Ramos (cell line): Measurements from ENCODE around the gene TRAPPC10.
"Not testable (repeated sequence)": the region's sequence is repeated elsewhere in the genome, so short reads cannot be mapped to it uniquely, and the experiment has no call there.

ENCODE experiments used
- in situ Hi-C: fragments of 300-500 bp; cut with MboI; formaldehyde crosslinking; loops from one replicate; pipeline ENCODE4 v1.14.3; 2022; ENCODE audit warnings: low sequenced_read_pairs; ENCODE audit not compliant: unreplicated experiment

Gene TRAPPC10

GRCh38 chr21:44084496-44085241 lies 72.6 kb downstream of the TRAPPC10 start:
- in situ Hi-C loops: no loop called here

DNA sequence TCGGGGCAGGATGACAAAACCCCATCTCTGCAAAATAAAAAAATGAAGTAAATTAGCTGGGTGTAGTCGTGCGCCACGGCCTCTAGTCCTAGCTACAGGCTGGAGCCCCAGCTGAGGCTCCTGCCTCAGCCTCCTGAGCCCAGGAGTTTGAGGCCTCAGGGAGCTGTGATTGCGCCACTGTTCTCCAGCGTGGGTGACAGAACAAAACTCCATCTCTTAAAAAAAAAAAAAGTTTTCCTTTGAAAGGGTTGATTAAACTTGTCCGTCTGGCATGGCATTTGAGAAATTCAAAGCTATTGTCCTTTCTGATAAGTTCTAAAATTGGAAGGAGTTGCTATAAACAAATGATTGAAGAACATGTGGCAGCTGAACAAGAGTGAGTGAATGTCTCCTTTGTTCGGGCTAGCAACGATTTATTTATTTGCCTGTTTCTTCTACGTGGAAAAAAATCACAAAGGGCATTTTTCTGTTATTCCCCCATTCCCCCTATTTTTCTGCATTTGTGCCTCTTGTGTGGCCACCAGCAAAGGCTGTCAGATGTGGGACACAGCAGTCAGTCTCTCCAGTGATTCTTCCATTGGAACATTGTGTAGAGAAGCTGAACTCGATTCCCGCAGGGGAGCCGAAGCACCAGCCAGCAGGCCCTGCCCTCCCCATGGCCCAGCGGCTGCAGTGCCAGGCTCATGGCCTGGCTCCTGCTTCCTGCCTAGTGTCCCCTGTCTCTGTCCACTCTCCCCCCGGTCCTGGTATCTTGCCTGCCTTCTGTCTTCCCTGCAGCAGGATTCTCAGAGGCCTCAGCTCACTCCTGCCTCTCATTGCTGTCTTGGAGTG lies 73.6 kb downstream of the TRAPPC10 start:
- in situ Hi-C loops: no loop called here

DNA sequence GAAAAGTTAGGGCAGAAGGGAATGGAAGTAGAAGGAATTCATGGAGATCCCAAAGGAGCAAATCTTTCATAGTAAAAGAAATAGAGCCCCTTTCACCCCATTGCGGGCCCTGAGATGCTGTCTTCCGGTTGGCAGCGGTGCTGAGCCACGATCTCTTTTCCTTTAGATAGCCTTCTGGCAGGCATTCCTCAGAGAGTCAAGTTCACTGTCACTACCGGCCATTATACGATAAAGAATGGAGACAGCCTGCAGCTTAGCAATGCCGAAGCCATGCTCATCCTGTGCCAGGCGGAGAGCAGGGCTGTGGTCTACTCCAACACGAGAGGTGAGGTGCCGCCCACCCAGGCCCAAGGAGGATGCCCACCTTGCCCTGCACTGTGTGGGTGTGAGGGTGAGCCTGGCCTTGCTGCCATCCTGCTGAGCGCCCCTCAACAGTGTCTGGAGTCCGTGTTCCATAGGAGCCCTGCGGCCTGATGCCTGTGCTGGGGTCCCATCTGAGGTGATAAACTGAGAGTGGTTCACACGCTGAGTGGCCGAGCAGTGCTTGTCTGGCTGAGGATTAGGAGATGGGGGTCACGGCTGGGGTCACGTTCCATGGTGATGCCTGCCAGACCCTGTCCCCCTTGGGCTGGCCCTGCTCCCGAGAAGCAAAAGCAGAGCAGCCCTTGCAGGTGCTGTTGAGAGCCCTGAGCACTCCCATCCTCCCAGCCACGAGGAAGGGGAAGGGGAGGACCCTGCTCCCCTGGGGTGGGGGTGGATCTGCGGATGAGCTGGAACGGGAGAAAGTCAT lies 74.7 kb downstream of the TRAPPC10 start:
- in situ Hi-C loops: no loop called here

GRCh38 chr21:44087426-44088400 lies 75.6 kb downstream of the TRAPPC10 start:
- in situ Hi-C loops: no loop called here

DNA sequence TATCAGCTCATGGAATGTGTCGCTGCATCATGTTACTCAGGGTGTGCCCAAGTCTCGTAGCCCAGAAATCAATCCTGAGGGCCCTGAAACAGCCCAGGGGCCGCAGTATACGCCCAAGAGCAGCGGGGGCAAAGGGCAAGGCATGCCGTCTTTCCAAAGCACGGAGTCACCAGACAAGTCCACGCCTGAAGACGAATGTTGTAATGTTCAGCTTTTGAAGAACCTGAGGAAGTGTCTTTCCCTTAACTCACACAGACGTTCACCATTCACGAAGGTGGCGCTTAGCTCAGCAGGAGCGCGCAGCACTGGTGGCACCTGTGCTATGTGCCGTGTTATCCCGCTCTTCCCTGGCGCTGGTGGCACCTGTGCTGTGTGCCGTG lies 76.3 kb downstream of the TRAPPC10 start:
- in situ Hi-C loops: no loop called here

- in situ Hi-C loops: no loop called here
Observed at GRCh38 chr21:44089001-44089911, 77.1 kb downstream of the TRAPPC10 start.

DNA sequence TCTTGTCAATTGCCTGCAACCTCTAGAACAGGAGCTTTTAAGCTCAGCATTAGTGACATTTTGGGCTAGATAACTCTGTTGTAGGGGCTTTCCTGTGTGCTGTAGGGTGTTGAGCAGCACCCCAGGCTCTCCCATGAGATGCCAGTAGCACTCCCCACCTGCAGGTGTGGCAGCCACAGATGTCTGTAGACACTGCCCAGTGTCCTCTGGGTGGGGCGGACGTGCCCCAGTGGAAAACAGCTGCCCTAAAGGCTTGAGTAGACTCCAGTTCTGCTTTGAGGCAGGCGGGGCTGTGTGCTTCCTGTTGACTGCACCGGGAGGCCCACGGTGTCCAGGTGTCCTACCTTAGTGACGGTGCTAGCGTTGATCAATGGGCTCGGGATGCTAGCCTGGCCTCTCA lies 78.2 kb downstream of the TRAPPC10 start:
- in situ Hi-C loops: no loop called here

- in situ Hi-C loops: no loop called here
Observed at GRCh38 chr21:44092211-44092610, 80.1 kb downstream of the TRAPPC10 start.

DNA sequence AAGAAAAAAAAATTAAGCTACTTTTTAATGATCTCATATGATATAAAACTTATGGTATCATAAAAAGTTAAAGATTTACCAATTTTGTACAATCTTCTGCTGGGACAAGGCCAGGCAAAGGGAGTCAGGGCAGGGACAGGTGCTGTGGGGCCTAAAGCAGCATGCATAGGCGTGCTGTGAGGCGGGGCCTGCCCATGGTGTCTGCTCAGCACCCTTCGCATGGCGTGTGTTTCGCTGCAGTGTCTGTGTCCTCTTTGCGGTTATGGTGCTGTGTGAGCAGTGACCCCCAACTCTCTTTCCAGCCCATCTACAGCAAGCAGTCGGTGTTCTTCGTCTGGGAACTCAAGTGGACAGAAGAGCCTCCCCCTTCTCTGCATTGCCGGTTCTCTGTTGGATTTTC lies 81.7 kb downstream of the TRAPPC10 start:
- in situ Hi-C loops: no loop called here

DNA sequence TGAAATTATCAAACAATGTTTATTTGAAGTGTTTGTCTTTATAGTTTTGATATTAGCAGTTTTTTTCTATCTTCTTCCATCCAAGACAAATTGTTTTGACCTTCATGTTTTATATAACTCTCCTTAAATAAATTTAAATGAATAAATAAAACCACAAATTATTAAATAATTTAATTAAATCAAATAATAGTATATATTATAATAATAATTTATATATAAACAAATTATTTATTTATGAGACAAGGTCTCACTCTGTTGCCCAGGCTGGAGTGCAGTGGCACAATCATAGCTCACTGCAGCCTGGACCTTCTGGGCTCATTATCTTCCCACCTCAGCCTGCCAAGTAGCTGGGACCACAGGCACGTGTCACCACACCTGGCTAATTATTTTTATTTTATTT lies 82.7 kb downstream of the TRAPPC10 start:
- in situ Hi-C loops: no loop called here

- in situ Hi-C loops: not testable (repeated sequence)
Observed at GRCh38 chr21:44098507-44098906, 86.4 kb downstream of the TRAPPC10 start.

DNA sequence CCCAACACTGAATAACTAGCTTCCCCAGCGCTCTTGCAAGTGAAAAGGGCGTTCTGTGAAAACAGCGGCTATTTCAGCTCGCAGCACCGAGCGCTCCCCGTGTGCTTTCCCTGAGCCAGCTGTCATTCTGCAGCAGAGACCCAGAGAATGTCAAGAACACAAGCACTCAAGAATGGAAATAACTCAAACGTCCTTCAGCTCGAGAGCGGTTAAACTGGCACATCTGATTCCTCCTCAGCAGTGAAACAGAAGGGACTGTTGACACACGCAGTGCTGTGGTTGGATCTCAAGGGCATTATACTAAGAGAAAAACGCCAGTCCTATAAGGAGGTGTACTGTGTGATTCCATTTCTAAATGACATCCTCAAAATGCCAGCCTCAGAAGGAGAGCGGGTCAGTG lies 86.9 kb downstream of the TRAPPC10 start:
- in situ Hi-C loops: not testable (repeated sequence)

GRCh38 chr21:44107026-44107501 lies 95.0 kb downstream of the TRAPPC10 start, which contains the start of gene PWP2:
TSS of gene PWP2 (plus strand) at chr21:44107399. CDS start at chr21:44107417, 18 bp downstream.
- in situ Hi-C loops: not testable (repeated sequence)

- in situ Hi-C loops: not testable (repeated sequence)
Observed at GRCh38 chr21:44107589-44107988, 95.5 kb downstream of the TRAPPC10 start.

GRCh38 chr21:44113702-44114371 lies 101.7 kb downstream of the TRAPPC10 start:
- in situ Hi-C loops: not testable (repeated sequence)

DNA sequence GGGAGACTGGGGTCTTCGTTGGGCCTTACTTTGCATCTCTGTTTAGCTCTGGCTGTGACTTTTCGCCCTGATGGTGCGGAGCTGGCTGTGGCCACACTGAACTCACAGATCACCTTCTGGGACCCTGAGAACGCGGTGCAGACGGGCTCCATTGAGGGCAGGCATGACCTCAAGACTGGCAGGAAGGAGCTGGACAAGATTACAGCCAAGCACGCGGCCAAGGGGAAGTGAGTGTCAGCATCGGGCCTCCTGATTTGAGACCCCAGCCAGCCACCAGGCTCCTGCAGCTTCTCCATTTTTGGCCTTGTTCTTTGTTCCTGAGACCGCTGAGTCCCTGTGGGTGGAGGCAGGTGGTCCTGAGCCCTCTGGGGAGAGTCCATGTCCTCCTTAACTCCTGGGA lies 110.0 kb downstream of the TRAPPC10 start:
- in situ Hi-C loops: not testable (repeated sequence)

GRCh38 chr21:44127827-44128226 lies 115.7 kb downstream of the TRAPPC10 start:
- in situ Hi-C loops: not testable (repeated sequence)

DNA sequence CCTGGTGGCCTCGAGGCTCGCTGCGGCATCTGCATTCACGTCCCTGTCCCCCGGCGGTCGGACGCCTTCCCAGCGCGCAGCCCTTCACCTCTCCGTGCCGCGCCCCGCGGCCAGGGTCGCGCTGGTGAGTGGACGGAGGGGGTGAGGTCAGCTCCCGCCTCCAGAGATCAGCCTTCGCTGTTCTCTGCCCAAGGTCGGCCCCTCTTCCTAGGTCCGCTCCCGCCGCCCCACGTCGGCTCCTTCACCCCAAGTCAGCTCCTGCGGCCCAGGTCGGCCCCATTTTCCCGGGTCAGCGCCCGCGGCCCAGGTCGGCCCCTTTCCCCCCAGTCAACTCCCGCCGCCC lies 121.6 kb downstream of the TRAPPC10 start:
- in situ Hi-C loops: not testable (repeated sequence)
